Hematopoietic multipotent progenitor cell treated with erythropoietin and hydrocortisone succinate and interleukin-3 and kit ligand, for 17 days (in vitro differentiated cells): Measurements from ENCODE around the gene NKAP.
"Not testable (repeated sequence)": the region's sequence is repeated elsewhere in the genome, so short reads cannot be mapped to it uniquely, and the experiment has no call there.

Experiments
- DNase-seq: peaks from one replicate; pipeline ENCODE4 v3.0.0-alpha.2; 2015; ENCODE audit warnings: low spot score

Gene NKAP

GRCh38 chrX:119943185-119943988 is at the start of gene NKAP:
Gene NKAP (minus strand): TSS chrX:119943751. CDS start chrX:119943605, 146 bp downstream.
- peak; percentile 89 for DNase-seq

- DNase-seq: no peak
Observed at GRCh38 chrX:119991005-119991787, 47.6 kb upstream of the NKAP start.

- no peak for DNase-seq
Observed at GRCh38 chrX:119990556-119991004, 47.0 kb upstream of the NKAP start.

GRCh38 chrX:119989905-119990555 is 46.5 kb upstream of the NKAP start:
- DNase-seq: no peak

- no peak for DNase-seq
Observed at GRCh38 chrX:119986203-119986602, 42.7 kb upstream of the NKAP start.

- no peak for DNase-seq
Observed at GRCh38 chrX:119984652-119985051, 41.1 kb upstream of the NKAP start.

GRCh38 chrX:119983494-119983893 is 39.9 kb upstream of the NKAP start:
- no peak for DNase-seq

- DNase-seq: no peak
Observed at GRCh38 chrX:119982145-119982544, 38.6 kb upstream of the NKAP start.

- DNase-seq: peak; percentile 7
Observed at GRCh38 chrX:119981286-119982070, 37.9 kb upstream of the NKAP start.

GRCh38 chrX:119977172-119977571 is 33.6 kb upstream of the NKAP start:
- not testable (repeated sequence) for DNase-seq

- no peak for DNase-seq
Observed at GRCh38 chrX:119971184-119971583, 27.6 kb upstream of the NKAP start.

- DNase-seq: no peak
Observed at GRCh38 chrX:119970574-119970973, 27.0 kb upstream of the NKAP start.

GRCh38 chrX:119966837-119967236 is 23.3 kb upstream of the NKAP start:
- DNase-seq: not testable (repeated sequence)

GRCh38 chrX:119960625-119961024 is 17.1 kb upstream of the NKAP start:
- no peak for DNase-seq

- DNase-seq: not testable (repeated sequence)
Observed at GRCh38 chrX:119955807-119956570, 12.4 kb upstream of the NKAP start.

GRCh38 chrX:119954374-119954773 is 10.8 kb upstream of the NKAP start:
- DNase-seq: no peak

- no peak for DNase-seq
Observed at GRCh38 chrX:119948381-119948780, 4.8 kb upstream of the NKAP start.

- DNase-seq: no peak
Observed at GRCh38 chrX:119945481-119945880, 1.9 kb upstream of the NKAP start.

- no peak for DNase-seq
Observed at GRCh38 chrX:119942831-119943184, 743 bp downstream of the NKAP start.

GRCh38 chrX:119942173-119942819 is 1.3 kb downstream of the NKAP start:
- peak; percentile 10 for DNase-seq

GRCh38 chrX:119941336-119941735 is 2.2 kb downstream of the NKAP start:
- no peak for DNase-seq
